ENCODE measurements around the gene PER2. TPM values are rescaled to one million over a fixed set of nuclear protein-coding genes. Genes with fewer than 3 reads are reported as not detected.

Gene PER2
- 0.97 and 3.1 TPM in 2 replicates for total RNA-seq

GRCh38 chr2:238287737-238288649 lies at the start of gene PER2:
Gene PER2 (minus strand): TSS chr2:238288610. CDS start chr2:238277936, 10,674 bp downstream.

GRCh38 chr2:238320246-238320647 lies 31.8 kb upstream of the PER2 start, which contains the start of gene TRAF3IP1:
Gene TRAF3IP1 (plus strand): TSS chr2:238320518. CDS start chr2:238320663, 145 bp downstream.

GRCh38 chr2:238239863-238240756 lies 48.3 kb downstream of the PER2 start, which contains the start of gene HES6:
Gene HES6 (minus strand): TSS chr2:238240038. CDS start chr2:238239905, 133 bp downstream.

GRCh38 chr2:238203094-238203972 lies 85.1 kb downstream of the PER2 start, which contains the start of gene ILKAP:
Gene ILKAP (minus strand): TSS chr2:238203695. CDS start chr2:238203553, 142 bp downstream.

Other genes with a start within 250 kb of the PER2 start
- gene SCLY, start 227.6 kb downstream of the PER2 start, total RNA-seq, result 18.5 and 23.3 TPM in 2 replicates
- gene ESPNL, start 188.3 kb downstream of the PER2 start, total RNA-seq, result not detected in 2 replicates
- under 0.01 TPM in 1 of 2 replicates, not detected in the other for gene KLHL30, start 149.9 kb downstream of the PER2 start, total RNA-seq
- gene ERFE, start 129.6 kb downstream of the PER2 start, total RNA-seq, result 0.19 and 0.65 TPM in 2 replicates
- 19.4 and 34.5 TPM in 2 replicates for gene ILKAP, start 84.9 kb downstream of the PER2 start, total RNA-seq
- 1.1 and 2.3 TPM in 2 replicates for gene HES6, start 48.6 kb downstream of the PER2 start, total RNA-seq
- 6.6 and 7.8 TPM in 2 replicates for gene TRAF3IP1, start 31.9 kb upstream of the PER2 start, total RNA-seq
- gene ASB1, start 138.3 kb upstream of the PER2 start, total RNA-seq, result 4.4 and 15.2 TPM in 2 replicates

All from bladder microvascular endothelial cell (primary cell).